C4-2B (cell line): Measurements from ENCODE around the gene GUCY2F.

Experiments used
- ZFX ChIP-seq: fragments of 450-650 bp; IDR thresholded peaks from 2 replicates; pipeline ENCODE4 v1.6.1; 2017
- TF ChIP-seq, protein P1 (sequence below): fragments of 450-650 bp; conservative IDR thresholded peaks from 2 replicates; pipeline ENCODE4 v1.5.1; 2017; ENCODE audit warnings: mild to moderate bottlenecking

DNA sequence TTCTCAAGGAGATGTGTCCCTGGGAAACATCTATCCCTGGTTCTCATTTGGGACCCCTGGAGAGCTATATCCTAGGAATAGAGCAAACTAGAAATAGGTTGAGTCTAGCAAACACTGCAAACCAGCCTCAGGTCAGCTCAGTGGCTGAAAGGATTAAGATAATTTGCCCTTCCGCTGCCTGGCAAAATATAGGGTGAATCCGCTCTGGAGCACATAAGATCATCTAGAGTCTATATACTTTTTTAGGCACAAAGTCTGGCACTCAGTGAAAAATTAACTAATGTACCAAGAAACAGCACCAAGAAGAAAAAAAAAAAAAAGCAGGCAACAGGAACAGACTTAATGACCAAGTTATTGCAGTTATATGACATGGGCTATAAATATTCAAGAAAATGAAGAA lies 7.3 kb upstream of the GUCY2F start:
- TF ChIP-seq, protein P1, sequence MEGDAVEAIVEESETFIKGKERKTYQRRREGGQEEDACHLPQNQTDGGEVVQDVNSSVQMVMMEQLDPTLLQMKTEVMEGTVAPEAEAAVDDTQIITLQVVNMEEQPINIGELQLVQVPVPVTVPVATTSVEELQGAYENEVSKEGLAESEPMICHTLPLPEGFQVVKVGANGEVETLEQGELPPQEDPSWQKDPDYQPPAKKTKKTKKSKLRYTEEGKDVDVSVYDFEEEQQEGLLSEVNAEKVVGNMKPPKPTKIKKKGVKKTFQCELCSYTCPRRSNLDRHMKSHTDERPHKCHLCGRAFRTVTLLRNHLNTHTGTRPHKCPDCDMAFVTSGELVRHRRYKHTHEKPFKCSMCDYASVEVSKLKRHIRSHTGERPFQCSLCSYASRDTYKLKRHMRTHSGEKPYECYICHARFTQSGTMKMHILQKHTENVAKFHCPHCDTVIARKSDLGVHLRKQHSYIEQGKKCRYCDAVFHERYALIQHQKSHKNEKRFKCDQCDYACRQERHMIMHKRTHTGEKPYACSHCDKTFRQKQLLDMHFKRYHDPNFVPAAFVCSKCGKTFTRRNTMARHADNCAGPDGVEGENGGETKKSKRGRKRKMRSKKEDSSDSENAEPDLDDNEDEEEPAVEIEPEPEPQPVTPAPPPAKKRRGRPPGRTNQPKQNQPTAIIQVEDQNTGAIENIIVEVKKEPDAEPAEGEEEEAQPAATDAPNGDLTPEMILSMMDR, result no peak
- TF ChIP-seq ZFX, result no peak
